Smooth muscle cell of the pulmonary artery (primary cell): Measurements from ENCODE around the gene RNU6-1. TPM values are rescaled to one million over a fixed set of nuclear protein-coding genes. Genes with fewer than 3 reads are reported as not detected.

Source experiments
- total RNA-seq: library from RNA; depleted of rRNA; stranded (reverse); fragments of >200 nt; gene quantifications from 2 replicates; pipeline ENCODE4 v1.2.3, GENCODE V29; 2014

The RNU6-1 gene
- total RNA-seq: not detected in 2 replicates

DNA sequence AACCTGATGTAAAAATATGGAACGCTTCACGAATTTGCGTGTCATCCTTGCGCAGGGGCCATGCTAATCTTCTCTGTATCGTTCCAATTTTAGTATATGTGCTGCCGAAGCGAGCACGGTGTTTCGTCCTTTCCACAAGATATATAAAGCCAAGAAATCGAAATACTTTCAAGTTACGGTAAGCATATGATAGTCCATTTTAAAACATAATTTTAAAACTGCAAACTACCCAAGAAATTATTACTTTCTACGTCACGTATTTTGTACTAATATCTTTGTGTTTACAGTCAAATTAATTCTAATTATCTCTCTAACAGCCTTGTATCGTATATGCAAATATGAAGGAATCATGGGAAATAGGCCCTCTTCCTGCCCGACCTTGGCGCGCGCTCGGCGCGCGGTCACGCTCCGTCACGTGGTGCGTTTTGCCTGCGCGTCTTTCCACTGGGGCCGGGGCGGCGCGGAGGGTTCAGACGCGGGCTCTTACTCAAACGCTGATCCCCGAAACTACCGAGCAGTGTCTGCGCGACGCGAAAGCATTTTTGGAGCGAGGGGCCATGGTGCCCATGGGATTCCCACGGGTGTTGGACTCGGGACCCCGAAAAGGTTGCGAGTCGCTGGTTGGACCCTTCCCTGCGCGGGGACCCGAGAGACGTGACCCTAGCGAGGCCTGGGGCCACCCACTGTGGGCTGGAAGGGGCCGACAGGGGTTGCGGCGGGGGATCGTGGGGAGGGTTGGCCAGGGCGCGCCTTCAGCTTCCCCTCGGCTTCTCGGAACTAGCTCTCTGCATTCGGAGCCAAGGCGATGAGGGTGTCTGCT, at the start of gene RNU6-1:
RNU6-1 (minus strand) TSS at position 117 of the 820 bp plus-strand sequence.

DNA sequence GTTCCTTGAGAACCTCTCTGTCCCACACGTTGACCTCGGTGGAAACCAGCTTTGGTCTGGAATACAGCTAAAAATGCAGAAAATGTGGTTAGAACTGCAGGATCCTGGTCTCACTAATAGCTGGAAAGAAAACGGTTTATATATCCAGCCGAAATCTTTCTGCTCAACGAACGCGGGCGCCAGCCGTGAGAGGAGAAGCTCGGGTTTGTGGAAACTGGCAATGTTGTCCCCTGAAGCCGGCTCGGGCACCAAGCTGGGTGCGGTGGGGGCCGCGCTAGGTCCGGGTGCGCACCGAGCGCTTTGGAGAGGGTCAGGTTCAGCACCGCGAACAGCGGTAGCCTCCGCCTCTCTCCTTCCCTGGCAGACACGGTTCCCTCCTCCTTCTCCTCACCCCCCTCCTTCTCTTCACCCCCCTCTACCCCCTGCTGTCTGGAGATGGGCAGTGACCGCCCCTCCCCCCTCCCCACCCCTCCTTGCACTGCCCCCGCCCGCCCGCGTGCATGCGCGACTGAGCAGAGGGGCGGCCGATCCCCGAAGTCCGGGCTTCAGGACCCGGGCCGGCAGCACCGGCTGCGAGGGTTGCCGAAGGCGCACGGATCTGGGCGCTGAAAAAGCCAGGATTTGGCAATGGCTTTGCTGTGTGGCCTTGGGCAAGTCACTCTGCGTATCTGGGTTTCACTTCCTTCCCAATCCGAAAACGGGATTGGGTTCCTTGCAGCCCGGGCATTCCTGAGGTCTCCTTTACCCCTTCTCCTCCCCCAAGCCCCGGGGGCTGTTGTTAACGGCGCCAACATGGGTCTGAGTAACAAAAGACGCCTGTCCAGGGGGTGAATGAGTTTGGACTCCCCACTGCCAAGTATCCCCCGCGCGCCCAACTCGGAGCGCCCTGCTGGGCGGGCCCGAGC, 14.6 kb downstream of the RNU6-1 start, which contains the start of gene SKOR1:
SKOR1 (plus strand) TSS at position 534 of the 905 bp plus-strand sequence; CDS start at position 628, 94 bp downstream.

Other genes starting within 250 kb of the RNU6-1 start
- 0.07 and 0.17 TPM in 2 replicates for gene SKOR1, start 14.5 kb downstream of the RNU6-1 start, total RNA-seq
- gene PIAS1, start 214.3 kb upstream of the RNU6-1 start, total RNA-seq: 13.5 and 15.1 TPM in 2 replicates